Breast epithelium (tissue), 3 donors: ENCODE data around the gene SSBP4.

ENCODE experiments used
- CTCF ChIP-seq, 3 donors: fragments of 450-650 bp; IDR thresholded peaks; one replicate each; pipeline ENCODE4 v1.5.1; 2016 to 2017; ENCODE audit warnings: antibody characterized with exemption in 3 of 3, mild to moderate bottlenecking in 3 of 3, moderate library complexity in 3 of 3
- POLR2A ChIP-seq: fragments of 450-650 bp; IDR thresholded peaks from one replicate; pipeline ENCODE4 v1.6.1; 2016; ENCODE audit warnings: antibody characterized with exemption, mild to moderate bottlenecking, moderate library complexity

- no peak for TF ChIP-seq POLR2A
- TF ChIP-seq CTCF (IDR thresholded peaks at IDR 0.05), result no peak
Observed at GRCh38 chr19:18429717-18430416, 10.7 kb downstream of the SSBP4 start.
